CD4-positive, alpha-beta T cell treated with Interleukin-17A for 1 hour (primary cell): ENCODE data around the gene XYLT1.

Experiments
- DNase-seq: peaks from one replicate; pipeline ENCODE4 v3.0.0-alpha.2; 2020

XYLT1 gene

GRCh38 chr16:17396762-17397498, 73.8 kb downstream of the XYLT1 start:
- peak; percentile 85 for DNase-seq

- DNase-seq: no peak
These were observed 74.8 kb downstream of the XYLT1 start for GRCh38 chr16:17395849-17396480.

GRCh38 chr16:17392857-17393692, 77.7 kb downstream of the XYLT1 start:
- peak; percentile 30 for DNase-seq

GRCh38 chr16:17392127-17392856, 78.5 kb downstream of the XYLT1 start:
- DNase-seq: no peak

- DNase-seq: no peak
These were observed 79.0 kb downstream of the XYLT1 start for GRCh38 chr16:17391715-17392114.

- no peak for DNase-seq
These were observed 81.4 kb downstream of the XYLT1 start for GRCh38 chr16:17389384-17389783.

GRCh38 chr16:17387256-17387655, 83.5 kb downstream of the XYLT1 start:
- no peak for DNase-seq

GRCh38 chr16:17386229-17386628, 84.5 kb downstream of the XYLT1 start:
- no peak for DNase-seq

GRCh38 chr16:17384471-17384870, 86.3 kb downstream of the XYLT1 start:
- no peak for DNase-seq

GRCh38 chr16:17382949-17383863, 87.6 kb downstream of the XYLT1 start:
- DNase-seq: no peak

- DNase-seq: no peak
These were observed 88.2 kb downstream of the XYLT1 start for GRCh38 chr16:17382514-17382913.

GRCh38 chr16:17381784-17382183, 89.0 kb downstream of the XYLT1 start:
- no peak for DNase-seq

- no peak for DNase-seq
These were observed 90.1 kb downstream of the XYLT1 start for GRCh38 chr16:17380613-17381012.

- no peak for DNase-seq
These were observed 91.6 kb downstream of the XYLT1 start for GRCh38 chr16:17379121-17379571.

GRCh38 chr16:17377360-17378324, 93.1 kb downstream of the XYLT1 start:
- no peak for DNase-seq

GRCh38 chr16:17375461-17376304, 95.1 kb downstream of the XYLT1 start:
- DNase-seq: no peak

GRCh38 chr16:17374668-17375255, 96.0 kb downstream of the XYLT1 start:
- no peak for DNase-seq

- DNase-seq: no peak
These were observed 97.2 kb downstream of the XYLT1 start for GRCh38 chr16:17373533-17373932.

GRCh38 chr16:17372386-17372785, 98.4 kb downstream of the XYLT1 start:
- DNase-seq: no peak
